CD8-positive, alpha-beta memory T cell (primary cell): ENCODE measurements around the gene SEMA6C. TPM values are rescaled to one million over a fixed set of nuclear protein-coding genes. Genes with fewer than 3 reads are reported as not detected.
"Not testable (repeated sequence)": the region's sequence is repeated elsewhere in the genome, so short reads cannot be mapped to it uniquely, and the experiment has no call there.

Experiments used
- CTCF ChIA-PET: fragments of 350-600 bp; sonication (Branson Sonifier 250); formaldehyde crosslinking; loops from one replicate; lab custom pipeline; 2021; ENCODE audit warnings: antibody characterized with exemption; lab: Charles Lee
- POLR2A ChIA-PET: fragments of 350-600 bp; sonication (Branson Sonifier 250); formaldehyde crosslinking; loops from one replicate; lab custom pipeline; 2021; ENCODE audit warnings: antibody characterized with exemption; lab: Charles Lee
- DNase-seq, 5 donors: peaks; one replicate each; pipeline versions ENCODE4 v3.0.0 to v3.0.0-alpha.2; 2020 to 2022; ENCODE audit warnings: mixed read lengths in 1 of 5
- H3K27ac ChIP-seq: one replicate; pipeline ENCODE4 v1.7.0; 2013; ENCODE audit warnings: low read depth, mild to moderate bottlenecking, low read length, moderate library complexity
- H3K27me3 ChIP-seq: 2 replicates; pipeline ENCODE4 v1.7.0; 2013; ENCODE audit warnings: low read length, mild to moderate bottlenecking; ENCODE audit not compliant: insufficient read depth, poor library complexity, severe bottlenecking
- H3K36me3 ChIP-seq: 2 replicates; pipeline ENCODE4 v1.7.0; 2013; ENCODE audit warnings: mild to moderate bottlenecking, low read length, moderate library complexity; ENCODE audit not compliant: insufficient read depth
- H3K4me1 ChIP-seq: 2 replicates; pipeline ENCODE4 v1.7.0; 2013; ENCODE audit warnings: mild to moderate bottlenecking, low read length, moderate library complexity; ENCODE audit not compliant: insufficient read depth
- H3K4me3 ChIP-seq: 2 replicates; pipeline ENCODE4 v1.7.0; 2013; ENCODE audit warnings: mild to moderate bottlenecking, low read length
- H3K9me3 ChIP-seq: 2 replicates; pipeline ENCODE4 v1.7.0; 2013; ENCODE audit warnings: mild to moderate bottlenecking, low read length
- H3K27ac Mint-ChIP-seq, 8 donors: one replicate each; pipeline ENCODE4 v1.8.0; 2020 to 2021; ENCODE audit warnings: mixed read lengths in 8 of 8, mild to moderate bottlenecking in 6 of 8, inconsistent platforms in 3 of 8, moderate library complexity in 3 of 8
- H3K27me3 Mint-ChIP-seq, 2 donors: one replicate each; pipeline ENCODE4 v1.8.0; 2020 to 2021; ENCODE audit warnings: mixed read lengths in 2 of 2, mild to moderate bottlenecking in 1 of 2, moderate library complexity in 1 of 2
- H3K36me3 Mint-ChIP-seq, 3 donors: one replicate each; pipeline ENCODE4 v1.8.0; 2020 to 2021; ENCODE audit warnings: mixed read lengths in 3 of 3, inconsistent platforms in 1 of 3, mild to moderate bottlenecking in 1 of 3
- H3K4me1 Mint-ChIP-seq, 3 donors: one replicate each; pipeline ENCODE4 v1.8.0; 2020 to 2021; ENCODE audit warnings: mixed read lengths in 3 of 3, inconsistent platforms in 1 of 3, mild to moderate bottlenecking in 1 of 3
- H3K4me3 Mint-ChIP-seq, 7 donors: one replicate each; pipeline ENCODE4 v1.8.0; 2020 to 2021; ENCODE audit warnings: mixed read lengths in 7 of 7, mild to moderate bottlenecking in 6 of 7, moderate library complexity in 4 of 7, inconsistent platforms in 2 of 7
- H3K9me3 Mint-ChIP-seq, 5 donors: one replicate each; pipeline ENCODE4 v1.8.0; 2020 to 2022; ENCODE audit warnings: mixed read lengths in 5 of 5, mild to moderate bottlenecking in 3 of 5, moderate library complexity in 2 of 5, inconsistent platforms in 1 of 5
- polyA plus RNA-seq: library from polyadenylated mRNA; unstranded; fragments of 300-500 nt; fragmentation: Illumina TruSeq; gene quantifications from one replicate; pipeline ENCODE4 v1.2.3, GENCODE V29; 2021
- total RNA-seq, 2 experiments: library from RNA; stranded (reverse); gene quantifications; one replicate each; pipeline ENCODE4 v1.2.3, GENCODE V29; 2021

The SEMA6C gene
- total and polyA plus RNA-seq, 3 experiments from 2014 or later = 1.5 to 3.1 (median 2.9) TPM

DNA sequence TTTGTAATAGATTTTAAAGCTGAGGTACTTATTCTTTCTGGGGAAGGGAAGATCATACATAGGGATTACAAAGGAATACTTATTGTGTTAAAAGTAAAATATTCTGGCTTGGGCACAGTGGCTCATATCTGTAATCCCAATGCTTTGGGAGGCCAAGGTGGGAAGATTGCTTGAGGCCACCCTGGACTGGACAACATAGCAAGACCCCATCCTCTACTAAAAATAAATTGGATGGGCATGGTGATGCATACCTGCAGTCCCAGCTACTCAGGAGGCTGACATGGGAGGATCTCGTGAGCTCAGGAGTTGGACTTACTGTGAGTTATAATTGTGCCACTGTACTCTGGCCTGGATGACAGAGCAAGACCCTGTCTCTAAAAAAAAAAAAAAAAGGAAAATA, 48.3 kb downstream of the SEMA6C start:
- H3K36me3 Mint-ChIP-seq = peaks cover 4 to 41% (median 7%) of the 10 kb centered on the region in 3 donors
- Histone ChIP-seq H3K27ac (no peak overlapping the region), H3K4me1 (no peaks in the 10 kb centered on the region), H3K36me3 (no peaks in the 10 kb centered on the region), H3K27me3 (no peaks in the 10 kb centered on the region), H3K9me3 (no peaks in the 10 kb centered on the region), H3K4me3 (no peak overlapping the region)
- H3K27ac Mint-ChIP-seq = peak overlapping the region in 2 of 8 donors; percentile 26 to 29
- H3K4me1 Mint-ChIP-seq = no peaks in the 10 kb centered on the region
- no peaks in the 10 kb centered on the region for H3K27me3 Mint-ChIP-seq
- no peaks in the 10 kb centered on the region for H3K9me3 Mint-ChIP-seq
- CTCF ChIA-PET = interaction anchor here (1.2 to 2.5 kb wide), 3 partner anchors 15 to 73 kb away, joined by 3 to 13 read pairs (median 5); no protein-coding TSS in a partner anchor
- POLR2A ChIA-PET = interaction anchor here (0.6 to 1.7 kb wide), 2 partner anchors 43 to 52 kb away, joined by 3 to 5 read pairs; no protein-coding TSS in a partner anchor
- no peak overlapping the region for H3K4me3 Mint-ChIP-seq
- DNase-seq = no peak

- Mint-ChIP-seq H3K36me3 (peaks cover 4 to 44% (median 8%) of the 10 kb centered on the region in 3 donors), H3K27ac (peak overlapping the region in 2 of 8 donors; percentile 37 to 45)
- H3K9me3 ChIP-seq, H3K27ac ChIP-seq, H3K4me3 Mint-ChIP-seq, DNase-seq, H3K4me1 Mint-ChIP-seq, H3K9me3 Mint-ChIP-seq, H3K27me3 Mint-ChIP-seq, H3K27me3 ChIP-seq, H3K36me3 ChIP-seq, H3K4me1 ChIP-seq, H3K4me3 ChIP-seq: not testable (repeated sequence)
- CTCF ChIA-PET = interaction anchor here (0.9 to 2.5 kb wide), 5 partner anchors 11 to 73 kb away, joined by 3 to 13 read pairs (median 5); partner anchors contain the start of gene TNFAIP8L2
- POLR2A ChIA-PET = interaction anchor here (0.7 to 1.7 kb wide), 2 partner anchors 13 to 42 kb away, joined by 4 to 5 read pairs; no protein-coding TSS in a partner anchor
Observed at GRCh38 chr1:151097426-151097825, 49.0 kb downstream of the SEMA6C start.

DNA sequence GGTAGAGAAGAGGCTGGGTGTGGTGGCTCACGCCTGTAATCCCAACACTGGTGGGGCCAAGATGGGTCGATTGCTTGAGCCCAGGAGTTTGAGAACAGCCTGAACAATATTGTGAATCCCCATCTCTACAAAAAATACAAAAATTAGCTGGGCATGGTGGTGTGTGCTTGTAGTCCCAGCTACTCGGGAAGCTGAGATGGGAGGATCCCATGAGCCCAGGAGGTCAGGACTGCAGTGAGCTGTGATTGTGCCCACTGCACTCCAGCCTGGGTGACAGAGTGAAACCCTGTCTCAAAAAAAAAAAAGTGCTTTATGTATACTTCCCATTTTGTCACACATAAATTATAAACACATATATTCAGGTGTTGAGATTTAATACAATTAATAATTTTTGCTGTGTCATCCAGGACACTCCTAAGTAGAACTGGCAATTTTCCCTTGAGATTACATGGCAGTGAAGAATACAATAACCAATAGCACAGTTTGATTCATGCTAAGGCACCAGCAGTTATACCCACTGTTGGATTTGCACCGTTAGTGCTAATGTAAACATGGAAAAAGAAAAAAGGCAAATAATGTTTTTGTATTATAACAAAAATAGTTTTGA, 60.4 kb downstream of the SEMA6C start:
- no peak for DNase-seq
- no peak overlapping the region for H3K4me3 ChIP-seq
- Mint-ChIP-seq H3K36me3 (peaks cover 0 to 20% (median 6%) of the 10 kb centered on the region in 3 donors), H3K4me1 (no peaks in the 10 kb centered on the region), H3K9me3 (no peaks in the 10 kb centered on the region), H3K27ac (peak overlapping the region in 1 of 8 donors; percentile 32), H3K27me3 (no peaks in the 10 kb centered on the region), H3K4me3 (no peak overlapping the region)
- no peaks in the 10 kb centered on the region for H3K27me3 ChIP-seq
- POLR2A ChIA-PET = no interaction called here
- no peaks in the 10 kb centered on the region for H3K9me3 ChIP-seq
- CTCF ChIA-PET = interaction anchor here (1.3 to 3.3 kb wide), 4 partner anchors 13 to 69 kb away, joined by 4 to 10 read pairs (median 6); partner anchors contain the start of gene GABPB2
- H3K27ac ChIP-seq = no peak overlapping the region
- no peaks in the 10 kb centered on the region for H3K4me1 ChIP-seq
- no peaks in the 10 kb centered on the region for H3K36me3 ChIP-seq

Other genes starting within 250 kb of the SEMA6C start
- gene SETDB1, start 220.3 kb downstream of the SEMA6C start, total RNA-seq = 10 to 100 TPM; 45.4 to 47.5 TPM
- 15.5 TPM for gene SETDB1, start 220.3 kb downstream of the SEMA6C start, polyA plus RNA-seq
- gene CERS2, start 171.8 kb downstream of the SEMA6C start, total RNA-seq = 100 to 1,000 TPM; 224 to 232 TPM
- 167 TPM for gene CERS2, start 171.8 kb downstream of the SEMA6C start, polyA plus RNA-seq
- gene ANXA9, start 164.3 kb downstream of the SEMA6C start, total RNA-seq = not detected
- not detected for gene ANXA9, start 164.3 kb downstream of the SEMA6C start, polyA plus RNA-seq
- 1 to 10 TPM; 5.7 to 6.3 TPM for gene MINDY1, start 139.7 kb downstream of the SEMA6C start, total RNA-seq
- gene MINDY1, start 139.7 kb downstream of the SEMA6C start, polyA plus RNA-seq = 1.8 TPM
- gene PRUNE1, start 138.2 kb downstream of the SEMA6C start, total RNA-seq = 10 to 100 TPM; 14.6 to 16.8 TPM
- 49.4 TPM for gene PRUNE1, start 138.2 kb downstream of the SEMA6C start, polyA plus RNA-seq
- 1 to 10 TPM in 1 of 2 experiments, under 1 TPM in 1; 0.75 to 1.3 TPM for gene BNIPL, start 110.0 kb downstream of the SEMA6C start, total RNA-seq
- 0.08 TPM for gene BNIPL, start 110.0 kb downstream of the SEMA6C start, polyA plus RNA-seq
- gene C1orf56, start 98.9 kb downstream of the SEMA6C start, total RNA-seq = 1 to 10 TPM; 1.6 to 2.3 TPM
- 2.7 TPM for gene C1orf56, start 98.9 kb downstream of the SEMA6C start, polyA plus RNA-seq
- 100 to 1,000 TPM; 201 to 213 TPM for gene CDC42SE1, start 87.0 kb downstream of the SEMA6C start, total RNA-seq
- 104 TPM for gene CDC42SE1, start 87.0 kb downstream of the SEMA6C start, polyA plus RNA-seq
- 1 to 10 TPM; 3.3 to 3.9 TPM for gene MLLT11, start 86.2 kb downstream of the SEMA6C start, total RNA-seq
- gene MLLT11, start 86.2 kb downstream of the SEMA6C start, polyA plus RNA-seq = 4.7 TPM
- gene GABPB2, start 75.9 kb downstream of the SEMA6C start, total RNA-seq = 10 to 100 TPM; 19.2 to 19.4 TPM
- 16.0 TPM for gene GABPB2, start 75.9 kb downstream of the SEMA6C start, polyA plus RNA-seq
- gene TNFAIP8L2, start 10.0 kb upstream of the SEMA6C start, total RNA-seq = 10 to 100 TPM; 24.6 to 25.5 TPM
- gene TNFAIP8L2, start 10.0 kb upstream of the SEMA6C start, polyA plus RNA-seq = 22.6 TPM
- gene LYSMD1, start 19.3 kb upstream of the SEMA6C start, total RNA-seq = 1 to 10 TPM; 4.6 to 5.5 TPM
- 0.54 TPM for gene LYSMD1, start 19.3 kb upstream of the SEMA6C start, polyA plus RNA-seq
- gene SCNM1, start 19.5 kb upstream of the SEMA6C start, total RNA-seq = 10 to 100 TPM; 86.3 to 90.9 TPM
- gene SCNM1, start 19.5 kb upstream of the SEMA6C start, polyA plus RNA-seq = 58.4 TPM
- gene TMOD4, start 29.4 kb upstream of the SEMA6C start, total RNA-seq = 1 to 10 TPM; 2.4 to 3.7 TPM
- gene TMOD4, start 29.4 kb upstream of the SEMA6C start, polyA plus RNA-seq = 1.0 TPM
- gene VPS72, start 43.6 kb upstream of the SEMA6C start, total RNA-seq = 10 to 100 TPM; 84.4 to 85.4 TPM
- 68.3 TPM for gene VPS72, start 43.6 kb upstream of the SEMA6C start, polyA plus RNA-seq
- 10 to 100 TPM; 76.7 to 77.0 TPM for gene PIP5K1A, start 51.9 kb upstream of the SEMA6C start, total RNA-seq
- gene PIP5K1A, start 51.9 kb upstream of the SEMA6C start, polyA plus RNA-seq = 13.0 TPM
- 100 to 1,000 TPM; 250 to 256 TPM for gene PSMD4, start 108.1 kb upstream of the SEMA6C start, total RNA-seq
- gene PSMD4, start 108.1 kb upstream of the SEMA6C start, polyA plus RNA-seq = 239 TPM
- gene ZNF687, start 135.7 kb upstream of the SEMA6C start, total RNA-seq = 10 to 100 TPM; 23.8 to 26.5 TPM
- gene ZNF687, start 135.7 kb upstream of the SEMA6C start, polyA plus RNA-seq = 1.6 TPM
- 10 to 100 TPM; 59.9 to 65.5 TPM for gene PI4KB, start 180.8 kb upstream of the SEMA6C start, total RNA-seq
- 67.5 TPM for gene PI4KB, start 180.8 kb upstream of the SEMA6C start, polyA plus RNA-seq
- gene RFX5, start 200.6 kb upstream of the SEMA6C start, total RNA-seq = 10 to 100 TPM; 77.2 to 77.4 TPM
- 38.0 TPM for gene RFX5, start 200.6 kb upstream of the SEMA6C start, polyA plus RNA-seq
- gene SELENBP1, start 226.1 kb upstream of the SEMA6C start, total RNA-seq = not detected
- not detected for gene SELENBP1, start 226.1 kb upstream of the SEMA6C start, polyA plus RNA-seq